Mesenchymal stem cell (in vitro differentiated cells and primary cell): ENCODE results near the gene PPP2R5E.

Experiments used
- DNase-seq: peaks from one replicate; pipeline ENCODE4 v3.0.0-alpha.2; 2013
- H2AFZ ChIP-seq: one replicate; pipeline ENCODE4 v1.6.1; 2013; ENCODE audit warnings: low read depth, mild to moderate bottlenecking, control low read depth, inconsistent platforms, low read length, moderate library complexity
- H2AK5ac ChIP-seq: 2 replicates; pipeline ENCODE4 v1.6.1; 2013; ENCODE audit warnings: low read length, moderate library complexity, mild to moderate bottlenecking, inconsistent platforms; ENCODE audit not compliant: severe bottlenecking
- H2BK120ac ChIP-seq: one replicate; pipeline ENCODE4 v1.6.1; 2013; ENCODE audit warnings: low read depth, mild to moderate bottlenecking, inconsistent platforms, low read length, moderate library complexity
- H2BK12ac ChIP-seq, 2 experiments: one replicate each; pipeline ENCODE4 v1.6.1; 2013; ENCODE audit warnings: inconsistent platforms in 2 of 2, low read length in 2 of 2, mild to moderate bottlenecking in 2 of 2, moderate library complexity in 2 of 2, control low read depth in 1 of 2
- H2BK15ac ChIP-seq: one replicate; pipeline ENCODE4 v1.6.1; 2013; ENCODE audit warnings: mild to moderate bottlenecking, low read depth, inconsistent platforms; ENCODE audit not compliant: poor library complexity, severe bottlenecking
- H2BK5ac ChIP-seq: 2 replicates; pipeline ENCODE4 v1.6.1; 2013; ENCODE audit warnings: low read depth, mild to moderate bottlenecking, low read length, control low read depth, inconsistent platforms; ENCODE audit not compliant: poor library complexity, severe bottlenecking
- H3K14ac ChIP-seq, 2 experiments: one replicate each; pipeline ENCODE4 v1.6.1; 2013; ENCODE audit warnings: inconsistent platforms in 2 of 2, low read length in 2 of 2, control low read depth in 1 of 2, mild to moderate bottlenecking in 1 of 2, moderate library complexity in 1 of 2
- H3K18ac ChIP-seq, 2 experiments: one replicate each; pipeline ENCODE4 v1.6.1; 2013; ENCODE audit warnings: inconsistent platforms in 2 of 2, low read length in 2 of 2, control low read depth in 1 of 2, low read depth in 1 of 2, mild to moderate bottlenecking in 1 of 2
- H3K23ac ChIP-seq, 2 experiments: one replicate each; pipeline ENCODE4 v1.6.1; 2013; ENCODE audit warnings: inconsistent platforms in 2 of 2, low read length in 2 of 2, mild to moderate bottlenecking in 2 of 2, moderate library complexity in 2 of 2, control low read depth in 1 of 2
- H3K27ac ChIP-seq: 2 replicates; pipeline ENCODE4 v1.5.1; 2013; ENCODE audit warnings: mild to moderate bottlenecking, moderate library complexity, low read length, control low read depth, inconsistent platforms; ENCODE audit not compliant: poor library complexity, severe bottlenecking
- H3K27me3 ChIP-seq, 2 experiments: 2 replicates each; pipeline versions ENCODE4 v1.6.1 to v1.7.0; 2013; ENCODE audit warnings: low read length in 2 of 2, mild to moderate bottlenecking in 2 of 2, moderate library complexity in 2 of 2, control low read depth in 1 of 2, inconsistent platforms in 1 of 2; ENCODE audit not compliant: control insufficient read depth in 1 of 2, insufficient read depth in 1 of 2
- H3K36me3 ChIP-seq, 2 experiments: 2 replicates each; pipeline versions ENCODE4 v1.6.1 to v1.7.0; 2013; ENCODE audit warnings: low read length in 2 of 2, control low read depth in 1 of 2, inconsistent platforms in 1 of 2, low read depth in 1 of 2, mild to moderate bottlenecking in 1 of 2; ENCODE audit not compliant: insufficient read depth in 2 of 2, control insufficient read depth in 1 of 2
- H3K4ac ChIP-seq, 2 experiments: one replicate each; pipeline ENCODE4 v1.6.1; 2013; ENCODE audit warnings: inconsistent platforms in 2 of 2, low read length in 2 of 2, mild to moderate bottlenecking in 2 of 2, moderate library complexity in 2 of 2, control low read depth in 1 of 2, low read depth in 1 of 2
- H3K4me1 ChIP-seq: 2 replicates; pipeline ENCODE4 v1.6.1; 2013; ENCODE audit warnings: low read depth, low read length, control low read depth; ENCODE audit not compliant: control insufficient read depth, insufficient read depth
- H3K4me2 ChIP-seq: 2 replicates; pipeline ENCODE4 v1.6.1; 2013; ENCODE audit warnings: low read length, mild to moderate bottlenecking, inconsistent platforms; ENCODE audit not compliant: poor library complexity, severe bottlenecking
- H3K4me3 ChIP-seq, 2 experiments: 2 replicates each; pipeline versions ENCODE4 v1.5.1 to v1.7.0; 2013; ENCODE audit warnings: low read length in 2 of 2, mild to moderate bottlenecking in 2 of 2, control low read depth in 1 of 2, low read depth in 1 of 2; ENCODE audit not compliant: insufficient read depth in 1 of 2
- H3K79me1 ChIP-seq: replicated peaks from 2 replicates; pipeline ENCODE4 v1.6.1; 2013; ENCODE audit warnings: mild to moderate bottlenecking, control low read depth, low read length, inconsistent platforms; ENCODE audit not compliant: poor library complexity, severe bottlenecking
- H3K9ac ChIP-seq: 2 replicates; pipeline ENCODE4 v1.7.0; 2013; ENCODE audit warnings: mild to moderate bottlenecking, low read length, moderate library complexity
- H3K9me3 ChIP-seq: 2 replicates; pipeline ENCODE4 v1.7.0; 2013; ENCODE audit warnings: mild to moderate bottlenecking, low read length; ENCODE audit not compliant: control insufficient read depth
- H4K8ac ChIP-seq: one replicate; pipeline ENCODE4 v1.6.1; 2013; ENCODE audit warnings: inconsistent platforms, mild to moderate bottlenecking, low read length, moderate library complexity
- H4K91ac ChIP-seq: one replicate; pipeline ENCODE4 v1.6.1; 2013; ENCODE audit warnings: mild to moderate bottlenecking, low read length, inconsistent platforms
- WGBS: methylation state at CpG from one replicate; pipeline ENCODE4 v1.1.7; 2013; ENCODE audit warnings: mixed read lengths; 5-methylcytosine and 5-hydroxymethylcytosine counted together

PPP2R5E gene

DNA sequence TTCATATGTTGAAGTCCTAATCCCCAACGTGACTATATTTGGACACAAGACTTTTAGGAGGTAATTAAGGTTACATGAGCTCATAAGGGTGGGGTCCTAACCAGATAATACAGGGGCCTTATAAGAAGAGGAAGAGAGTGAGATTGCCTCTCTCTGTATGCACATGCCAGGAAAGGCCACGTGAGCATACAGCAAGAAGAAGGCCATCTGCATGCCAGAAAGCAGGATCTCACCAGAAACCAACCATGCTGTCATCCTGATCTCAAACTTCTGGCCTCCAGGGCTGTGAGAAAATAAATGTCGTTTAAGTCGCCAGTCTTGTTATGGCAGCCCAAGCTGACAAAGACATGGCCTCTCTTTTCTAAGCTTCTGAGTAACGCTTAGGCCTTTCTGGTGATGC, 155.5 kb downstream of the PPP2R5E start:
- Histone ChIP-seq H2AFZ (no peak overlapping the region), H2BK12ac (no peak overlapping the region), H3K4me2 (no peak overlapping the region), H4K8ac (no peak overlapping the region), H2BK120ac (no peak overlapping the region), H3K27ac (no peak overlapping the region), H3K18ac (no peak overlapping the region), H3K23ac (no peak overlapping the region), H2BK5ac (no peak overlapping the region), H3K9ac (peak overlapping the region; percentile 30), H4K91ac (no peak overlapping the region), H2AK5ac (no peak overlapping the region), H2BK15ac (no peak overlapping the region), H3K4me3 (no peak overlapping the region), H3K4ac (no peak overlapping the region), H3K14ac (no peak overlapping the region), H3K9me3 (no peaks in the 10 kb centered on the region), H3K79me1 (peaks cover 4% of the 10 kb centered on the region), H3K27me3 (no peaks in the 10 kb centered on the region), H3K4me1 (no peaks in the 10 kb centered on the region), H3K36me3 (peaks cover 15 to 71% of the 10 kb centered on the region in 2 experiments)
- 100% methylated on average over 5 of the region's 5 CpGs for WGBS
- no peak for DNase-seq

DNA sequence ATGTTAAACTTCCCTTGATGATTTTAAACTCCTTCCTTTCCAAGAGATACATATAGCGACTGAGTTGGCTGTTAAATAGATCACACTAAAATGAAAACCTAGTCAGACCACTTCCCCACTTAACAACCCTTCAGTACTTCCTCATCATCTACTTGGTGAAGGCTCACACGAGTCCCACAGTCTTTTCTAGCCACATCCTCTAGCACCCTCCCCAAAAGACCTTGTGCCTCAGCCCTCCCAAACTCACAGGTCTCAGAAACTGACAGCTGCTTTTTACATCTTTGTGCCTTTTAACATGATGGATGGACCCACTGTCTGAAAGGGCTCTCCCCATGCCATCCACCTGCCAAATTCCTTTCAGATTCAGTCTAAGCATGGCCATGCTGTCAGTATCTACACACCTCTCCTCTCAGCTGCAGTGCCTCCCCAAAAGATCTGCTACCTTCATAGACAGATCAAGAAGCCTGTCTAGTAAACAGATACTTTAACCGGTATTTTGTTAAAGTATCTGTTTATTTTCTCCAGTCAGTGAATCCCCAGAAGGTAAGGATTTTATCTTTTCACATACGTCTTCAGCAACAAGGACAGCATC, 159.3 kb downstream of the PPP2R5E start:
- Histone ChIP-seq H3K9ac (no peak overlapping the region), H2BK120ac (no peak overlapping the region), H3K27me3 (no peaks in the 10 kb centered on the region), H3K18ac (no peak overlapping the region), H2BK5ac (no peak overlapping the region), H3K4me2 (no peak overlapping the region), H2BK15ac (no peak overlapping the region), H3K4me3 (no peak overlapping the region), H3K23ac (no peak overlapping the region), H3K4me1 (no peaks in the 10 kb centered on the region), H2BK12ac (no peak overlapping the region), H3K14ac (no peak overlapping the region), H3K9me3 (no peaks in the 10 kb centered on the region), H4K91ac (no peak overlapping the region), H4K8ac (no peak overlapping the region), H3K36me3 (peaks cover 12 to 73% of the 10 kb centered on the region in 2 experiments), H2AFZ (no peak overlapping the region), H3K4ac (no peak overlapping the region), H2AK5ac (no peak overlapping the region), H3K27ac (no peak overlapping the region), H3K79me1 (peaks cover 5% of the 10 kb centered on the region)
- 97% methylated on average over 3 of the region's 4 CpGs for WGBS
- no peak for DNase-seq

DNA sequence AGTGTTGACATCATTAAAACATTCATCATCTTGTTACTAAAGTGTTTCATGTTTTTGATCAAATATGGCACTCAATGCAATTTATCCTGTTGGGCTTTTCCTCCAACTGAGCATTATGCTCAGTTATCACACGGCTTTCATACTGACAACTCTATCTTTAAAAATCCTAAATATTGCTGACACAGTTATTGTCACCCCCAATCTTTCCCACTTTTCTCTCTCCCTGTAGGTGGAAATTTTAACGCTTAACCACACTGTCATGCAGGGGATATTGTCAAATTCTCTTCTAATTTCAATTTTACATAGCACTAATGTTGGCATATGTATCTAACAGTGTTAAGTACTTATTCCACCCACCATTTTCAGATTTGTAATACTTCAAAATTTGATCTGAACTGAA, 164.7 kb downstream of the PPP2R5E start:
- H3K23ac ChIP-seq = no peak overlapping the region
- H3K27ac ChIP-seq = no peak overlapping the region
- peak overlapping the region in 1 of 2 experiments; percentile 36 for H3K14ac ChIP-seq
- H3K4me2 ChIP-seq = no peak overlapping the region
- H2BK120ac ChIP-seq = no peak overlapping the region
- no peaks in the 10 kb centered on the region for H3K4me1 ChIP-seq
- no peak overlapping the region for H2BK15ac ChIP-seq
- no peak overlapping the region for H4K8ac ChIP-seq
- DNase-seq = no peak
- peaks cover 6% of the 10 kb centered on the region for H3K79me1 ChIP-seq
- H3K4me3 ChIP-seq = no peak overlapping the region
- no peaks in the 10 kb centered on the region for H3K27me3 ChIP-seq
- no peak overlapping the region for H2BK12ac ChIP-seq
- no peak overlapping the region for H4K91ac ChIP-seq
- no peak overlapping the region for H3K4ac ChIP-seq
- H3K9ac ChIP-seq = no peak overlapping the region
- H2AFZ ChIP-seq = no peak overlapping the region
- H2AK5ac ChIP-seq = no peak overlapping the region
- no peak overlapping the region for H3K18ac ChIP-seq
- H2BK5ac ChIP-seq = no peak overlapping the region
- 99% methylated on average over 2 of the region's 2 CpGs for WGBS
- peaks cover 2 to 52% of the 10 kb centered on the region in 2 experiments for H3K36me3 ChIP-seq
- H3K9me3 ChIP-seq = no peaks in the 10 kb centered on the region

DNA sequence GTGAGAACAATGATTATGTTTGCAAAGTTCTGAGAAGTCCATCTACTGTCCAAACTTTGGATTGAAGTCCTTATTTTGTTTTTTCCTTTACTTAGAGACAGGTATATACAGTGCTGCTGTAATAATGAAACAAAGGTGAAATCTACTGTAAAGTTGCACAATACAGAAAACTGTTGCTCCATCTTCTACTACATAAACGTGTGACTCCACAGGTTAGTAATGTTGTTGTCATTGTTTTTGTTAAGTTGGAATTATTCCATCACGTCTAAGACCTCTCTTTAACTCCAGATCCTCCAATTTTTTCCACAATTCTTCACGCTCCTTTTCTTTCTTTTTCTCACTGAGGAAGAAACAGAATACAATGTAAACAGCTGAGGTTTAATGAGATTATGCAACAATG, 167.4 kb downstream of the PPP2R5E start:
- Histone ChIP-seq H2BK12ac (no peak overlapping the region), H2BK120ac (no peak overlapping the region), H3K27me3 (no peaks in the 10 kb centered on the region), H3K4me3 (no peak overlapping the region), H3K9me3 (no peaks in the 10 kb centered on the region), H2BK15ac (no peak overlapping the region), H3K27ac (no peak overlapping the region), H3K4me2 (no peak overlapping the region), H3K79me1 (peaks cover 5% of the 10 kb centered on the region), H3K4ac (no peak overlapping the region), H4K8ac (no peak overlapping the region), H3K18ac (no peak overlapping the region), H2AK5ac (no peak overlapping the region), H3K9ac (no peak overlapping the region), H2BK5ac (no peak overlapping the region), H2AFZ (no peak overlapping the region), H4K91ac (no peak overlapping the region), H3K14ac (no peak overlapping the region), H3K36me3 (peaks cover 2 to 38% of the 10 kb centered on the region in 2 experiments), H3K4me1 (no peaks in the 10 kb centered on the region), H3K23ac (no peak overlapping the region)
- peak; percentile 57 for DNase-seq
- WGBS = no CpG with 5 or more reads among the region's 3 CpGs
